Measurements from ENCODE around the gene PHLPP1.

PHLPP1 gene

DNA sequence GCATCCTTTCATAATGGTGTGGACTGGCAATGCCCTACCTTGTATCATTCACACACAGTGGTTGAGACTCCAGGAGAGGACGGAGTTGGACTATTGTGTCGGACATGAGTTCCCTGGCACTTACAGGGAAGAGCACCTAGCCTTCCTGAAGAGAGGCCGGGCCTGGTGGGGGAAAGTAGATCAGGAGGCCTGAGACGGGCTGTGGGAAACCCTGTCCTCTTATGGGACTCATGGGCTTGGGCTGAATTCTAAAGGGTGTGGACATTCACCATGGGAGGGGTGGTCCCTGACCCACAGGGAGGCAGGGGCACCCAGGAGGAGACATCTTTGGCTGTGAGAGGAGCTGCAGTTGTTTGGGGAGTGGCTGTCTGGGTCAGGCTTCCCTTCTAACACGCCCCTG lies 286.5 kb downstream of the PHLPP1 start:
- Histone ChIP-seq H3F3A (ENCODE audit: insufficient read depth, low read length) (no peaks in the 10 kb centered on the region), H3K79me2 (ENCODE audit: low read length) (no peaks in the 10 kb centered on the region)

DNA sequence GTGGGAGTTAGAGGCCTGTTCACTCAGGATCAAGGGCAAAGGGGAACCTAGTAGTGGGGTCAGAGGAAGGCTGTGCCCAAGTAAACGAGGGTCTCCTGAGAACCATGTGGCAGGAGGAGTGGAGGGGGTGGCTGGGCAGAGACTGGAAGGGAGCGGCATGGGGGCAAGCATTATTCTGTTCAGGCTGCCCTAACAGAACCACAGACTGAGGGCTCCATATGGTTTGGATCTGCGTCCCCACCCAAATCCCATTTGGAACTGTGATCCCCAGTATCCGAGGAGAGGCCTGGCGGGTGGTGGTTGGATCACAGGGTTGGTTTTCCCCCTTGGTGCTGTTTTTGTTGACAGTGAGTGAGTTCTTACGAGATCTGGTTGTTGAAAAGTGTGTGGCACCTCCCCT lies 287.0 kb downstream of the PHLPP1 start:
- no peak overlapping the region for H3K4me3 ChIP-seq (ENCODE audit: low read length)
- TF ChIP-seq, protein P1, sequence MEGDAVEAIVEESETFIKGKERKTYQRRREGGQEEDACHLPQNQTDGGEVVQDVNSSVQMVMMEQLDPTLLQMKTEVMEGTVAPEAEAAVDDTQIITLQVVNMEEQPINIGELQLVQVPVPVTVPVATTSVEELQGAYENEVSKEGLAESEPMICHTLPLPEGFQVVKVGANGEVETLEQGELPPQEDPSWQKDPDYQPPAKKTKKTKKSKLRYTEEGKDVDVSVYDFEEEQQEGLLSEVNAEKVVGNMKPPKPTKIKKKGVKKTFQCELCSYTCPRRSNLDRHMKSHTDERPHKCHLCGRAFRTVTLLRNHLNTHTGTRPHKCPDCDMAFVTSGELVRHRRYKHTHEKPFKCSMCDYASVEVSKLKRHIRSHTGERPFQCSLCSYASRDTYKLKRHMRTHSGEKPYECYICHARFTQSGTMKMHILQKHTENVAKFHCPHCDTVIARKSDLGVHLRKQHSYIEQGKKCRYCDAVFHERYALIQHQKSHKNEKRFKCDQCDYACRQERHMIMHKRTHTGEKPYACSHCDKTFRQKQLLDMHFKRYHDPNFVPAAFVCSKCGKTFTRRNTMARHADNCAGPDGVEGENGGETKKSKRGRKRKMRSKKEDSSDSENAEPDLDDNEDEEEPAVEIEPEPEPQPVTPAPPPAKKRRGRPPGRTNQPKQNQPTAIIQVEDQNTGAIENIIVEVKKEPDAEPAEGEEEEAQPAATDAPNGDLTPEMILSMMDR (IDR thresholded peaks at IDR 0.05; ENCODE audit: low read length): no peak
- TF ChIP-seq EZH2phosphoT487 (IDR thresholded peaks at IDR 0.05; ENCODE audit: low read length) (no peak), EZH2 (optimal IDR thresholded peaks at IDR 0.05; ENCODE audit: low read depth, low read length) (no peak)
- no peaks in the 10 kb centered on the region for H3F3A ChIP-seq (ENCODE audit: insufficient read depth, low read length)
- H3K27me3 ChIP-seq (replicated peaks; ENCODE audit: insufficient read depth, low read length): no peaks in the 10 kb centered on the region
- no peak for DNase-seq
- H3K9me3 ChIP-seq (replicated peaks; ENCODE audit: insufficient read depth, low read length): no peaks in the 10 kb centered on the region
- no peaks in the 10 kb centered on the region for H3K36me3 ChIP-seq (replicated peaks; ENCODE audit: insufficient read depth, low read length)
- no peak overlapping the region for H3K4me2 ChIP-seq (ENCODE audit: low read depth, low read length)
- no peaks in the 10 kb centered on the region for H3K9me2 ChIP-seq (replicated peaks; ENCODE audit: insufficient read depth, low read length)
- H3K27ac ChIP-seq (ENCODE audit: low read length): no peak overlapping the region
- no peaks in the 10 kb centered on the region for H3K79me2 ChIP-seq (ENCODE audit: low read length)
- H2AFZ ChIP-seq (ENCODE audit: low read length): no peak overlapping the region
- H3K9ac ChIP-seq (ENCODE audit: low read length): no peak overlapping the region
- H3K4me1 ChIP-seq (ENCODE audit: low read length): no peaks in the 10 kb centered on the region
- H4K20me1 ChIP-seq (ENCODE audit: insufficient read depth, low read length): no peaks in the 10 kb centered on the region

More for the DNA sequence above, 286.5 kb downstream of the PHLPP1 start:
- Histone ChIP-seq H3K27me3 (replicated peaks; ENCODE audit: insufficient read depth, low read length) (no peaks in the 10 kb centered on the region), H3K9me2 (replicated peaks; ENCODE audit: insufficient read depth, low read length) (no peaks in the 10 kb centered on the region), H3K4me3 (ENCODE audit: low read length) (no peak overlapping the region), H3K27ac (ENCODE audit: low read length) (no peak overlapping the region), H3K4me1 (ENCODE audit: low read length) (no peaks in the 10 kb centered on the region), H3K36me3 (replicated peaks; ENCODE audit: insufficient read depth, low read length) (no peaks in the 10 kb centered on the region), H3K9ac (ENCODE audit: low read length) (no peak overlapping the region), H3K9me3 (replicated peaks; ENCODE audit: insufficient read depth, low read length) (no peaks in the 10 kb centered on the region), H4K20me1 (ENCODE audit: insufficient read depth, low read length) (no peaks in the 10 kb centered on the region), H2AFZ (ENCODE audit: low read length) (no peak overlapping the region), H3K4me2 (ENCODE audit: low read depth, low read length) (no peak overlapping the region)
- TF ChIP-seq EZH2 (optimal IDR thresholded peaks at IDR 0.05; ENCODE audit: low read depth, low read length) (no peak), EZH2phosphoT487 (IDR thresholded peaks at IDR 0.05; ENCODE audit: low read length) (no peak)
- TF ChIP-seq, protein P1 (IDR thresholded peaks at IDR 0.05; ENCODE audit: low read length): no peak
- DNase-seq: no peak

DNA sequence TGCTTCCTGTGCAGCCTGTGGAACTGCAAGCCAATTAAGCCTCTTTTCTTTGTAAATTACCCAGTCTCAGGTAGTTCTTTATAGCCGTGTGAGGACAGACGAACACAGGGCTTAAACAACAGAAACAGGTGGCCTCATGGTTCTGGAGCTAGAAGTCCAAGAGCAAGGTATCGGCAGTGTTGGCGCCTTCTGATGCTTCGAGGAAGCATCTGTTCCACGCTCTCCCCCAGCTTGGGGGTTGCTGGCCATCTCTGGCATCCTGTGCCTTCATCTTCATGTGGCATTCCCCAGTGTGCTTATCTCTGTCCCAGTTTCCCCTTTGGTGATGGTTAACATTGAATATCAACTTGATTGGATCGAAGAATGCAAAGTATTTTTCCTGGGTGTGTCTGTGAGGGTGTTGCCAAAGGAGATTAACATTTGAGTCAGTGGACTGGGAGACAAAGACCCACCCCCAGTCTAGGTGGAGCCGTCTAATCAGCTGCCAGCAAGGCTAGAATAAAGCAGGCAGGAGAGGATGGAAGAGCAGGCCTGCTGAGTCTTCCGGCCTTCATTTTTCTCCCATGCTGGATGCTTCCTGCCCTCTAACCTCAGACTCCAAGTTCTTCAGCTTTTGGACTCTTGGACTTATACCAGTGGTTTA lies 287.6 kb downstream of the PHLPP1 start:
- TF ChIP-seq EZH2 (optimal IDR thresholded peaks at IDR 0.05; ENCODE audit: low read depth, low read length) (no peak), EZH2phosphoT487 (IDR thresholded peaks at IDR 0.05; ENCODE audit: low read length) (no peak)
- TF ChIP-seq, protein P1 (IDR thresholded peaks at IDR 0.05; ENCODE audit: low read length): no peak
- Histone ChIP-seq H3K36me3 (replicated peaks; ENCODE audit: insufficient read depth, low read length) (no peaks in the 10 kb centered on the region), H3K27ac (ENCODE audit: low read length) (no peak overlapping the region), H2AFZ (ENCODE audit: low read length) (no peak overlapping the region; the same call in 1 of the 2 replicates), H3K79me2 (ENCODE audit: low read length) (no peaks in the 10 kb centered on the region), H3F3A (ENCODE audit: insufficient read depth, low read length) (no peaks in the 10 kb centered on the region), H3K4me1 (ENCODE audit: low read length) (no peaks in the 10 kb centered on the region), H4K20me1 (ENCODE audit: insufficient read depth, low read length) (no peaks in the 10 kb centered on the region), H3K4me2 (ENCODE audit: low read depth, low read length) (no peak overlapping the region), H3K9me3 (replicated peaks; ENCODE audit: insufficient read depth, low read length) (no peaks in the 10 kb centered on the region), H3K27me3 (replicated peaks; ENCODE audit: insufficient read depth, low read length) (no peaks in the 10 kb centered on the region), H3K9me2 (replicated peaks; ENCODE audit: insufficient read depth, low read length) (no peaks in the 10 kb centered on the region), H3K4me3 (ENCODE audit: low read length) (no peak overlapping the region), H3K9ac (ENCODE audit: low read length) (no peak overlapping the region)
- no peak for DNase-seq
